Lower lobe of right lung (tissue), 2 donors: ENCODE measurements around the gene IGFBP7. TPM values are rescaled to one million over a fixed set of nuclear protein-coding genes. Genes with fewer than 3 reads are reported as not detected.

ENCODE experiments used
- ATAC-seq, 2 donors: fragments of 200-7000 bp; cut with Tn5 transposase; one replicate each; pipeline ENCODE4 v1.9.1; 2020 to 2022; ENCODE audit warnings: mild to moderate bottlenecking in 2 of 2, moderate library complexity in 2 of 2
- DNase-seq: peaks from one replicate; pipeline ENCODE4 v3.0.0-alpha.2; 2020
- H3K27ac ChIP-seq: fragments of 200-600 bp; one replicate; pipeline ENCODE4 v1.8.0; 2022
- H3K27me3 ChIP-seq: fragments of 200-600 bp; one replicate; pipeline ENCODE4 v1.8.0; 2022; ENCODE audit warnings: low read depth
- H3K36me3 ChIP-seq: fragments of 200-600 bp; one replicate; pipeline ENCODE4 v1.8.0; 2022; ENCODE audit warnings: mild to moderate bottlenecking
- H3K4me1 ChIP-seq: fragments of 200-600 bp; one replicate; pipeline ENCODE4 v1.8.0; 2022
- H3K4me3 ChIP-seq: fragments of 200-600 bp; one replicate; pipeline ENCODE4 v1.8.0; 2022; ENCODE audit warnings: mild to moderate bottlenecking
- H3K9me3 ChIP-seq: fragments of 200-600 bp; one replicate; pipeline ENCODE4 v1.8.0; 2022
- CTCF ChIP-seq: fragments of 200-600 bp; IDR thresholded peaks from one replicate; pipeline ENCODE4 v1.8.0; 2022; ENCODE audit warnings: antibody characterized with exemption, mild to moderate bottlenecking
- intact Hi-C: fragments of 100-400 bp; cut with DNase I; formaldehyde crosslinking; loops from one replicate; pipeline ENCODE4 v1.11.0; 2022
- total RNA-seq: library from RNA; stranded (reverse); fragmentation: NEBNext Ultra II Directional; extraction: Animal tissue kit (Norgen Biotek cat#: 25700); gene quantifications from one replicate; pipeline ENCODE4 v1.2.1, GENCODE V29; 2021
- donor health status: DM: no; HTN: yes; CAD: no; lungs with severe emphysema.

The IGFBP7 gene
- total RNA-seq, 1 donor from 2014 or later: 322 TPM

GRCh38 chr4:57156242-57156990 lies 46.2 kb upstream of the IGFBP7 start:
- no peak for DNase-seq
- Histone ChIP-seq H3K36me3 (no peaks in the 10 kb centered on the region), H3K27me3 (peaks cover 5% of the 10 kb centered on the region), H3K4me1 (no peaks in the 10 kb centered on the region), H3K27ac (no peak overlapping the region), H3K9me3 (no peaks in the 10 kb centered on the region), H3K4me3 (no peak overlapping the region)
- no peak for TF ChIP-seq CTCF
- ATAC-seq: no peak
- intact Hi-C loops: no loop called here

GRCh38 chr4:57154926-57155325 lies 44.7 kb upstream of the IGFBP7 start:
- Histone ChIP-seq H3K27ac (no peak overlapping the region), H3K36me3 (no peaks in the 10 kb centered on the region), H3K27me3 (peaks cover 5% of the 10 kb centered on the region), H3K4me1 (no peaks in the 10 kb centered on the region), H3K4me3 (no peak overlapping the region), H3K9me3 (no peaks in the 10 kb centered on the region)
- TF ChIP-seq CTCF: no peak
- DNase-seq (no peak), ATAC-seq (no peak)
- intact Hi-C loops: no loop called here

GRCh38 chr4:57154191-57154590 lies 44.0 kb upstream of the IGFBP7 start:
- Histone ChIP-seq H3K9me3 (no peaks in the 10 kb centered on the region), H3K4me1 (no peaks in the 10 kb centered on the region), H3K36me3 (no peaks in the 10 kb centered on the region), H3K27me3 (peaks cover 5% of the 10 kb centered on the region), H3K4me3 (no peak overlapping the region), H3K27ac (no peak overlapping the region)
- TF ChIP-seq CTCF: no peak
- ATAC-seq (no peak), DNase-seq (no peak)
- intact Hi-C loops: no loop called here

- Histone ChIP-seq H3K4me1 (no peaks in the 10 kb centered on the region), H3K27me3 (peaks cover 5% of the 10 kb centered on the region), H3K9me3 (no peaks in the 10 kb centered on the region), H3K27ac (no peak overlapping the region), H3K4me3 (no peak overlapping the region), H3K36me3 (no peaks in the 10 kb centered on the region)
- intact Hi-C loops: no loop called here
- ATAC-seq: no peak
- TF ChIP-seq CTCF: no peak
- no peak for DNase-seq
Measured at GRCh38 chr4:57153207-57153606, 43.0 kb upstream of the IGFBP7 start.

GRCh38 chr4:57151481-57151880 lies 41.3 kb upstream of the IGFBP7 start:
- Histone ChIP-seq H3K4me3 (no peak overlapping the region), H3K27ac (no peak overlapping the region), H3K36me3 (no peaks in the 10 kb centered on the region), H3K9me3 (no peaks in the 10 kb centered on the region), H3K4me1 (no peaks in the 10 kb centered on the region), H3K27me3 (peaks cover 5% of the 10 kb centered on the region)
- DNase-seq (no peak), ATAC-seq (no peak)
- no peak for TF ChIP-seq CTCF
- intact Hi-C loops: no loop called here
